Astrocyte of the spinal cord (primary cell): ENCODE results near the gene NCLN.

Source experiments
- DNase-seq: peaks from one replicate; pipeline ENCODE4 v3.0.0; 2011; ENCODE audit warnings: low read depth, low spot score
- H3K4me3 ChIP-seq: 2 replicates; pipeline ENCODE4 v1.5.1; 2011; ENCODE audit warnings: low read depth, mild to moderate bottlenecking, low read length, moderate library complexity
- in situ Hi-C: cut with HindIII; loops from 2 replicates; pipeline ENCODE4 v1.10.0; 2017; ENCODE audit warnings: low sequenced_read_pairs
- TF ChIP-seq, protein P1 (sequence below): IDR thresholded peaks from 2 replicates; pipeline ENCODE4 v1.5.1; 2012; ENCODE audit warnings: low read depth, mild to moderate bottlenecking, low read length, inconsistent platforms

The NCLN gene

DNA sequence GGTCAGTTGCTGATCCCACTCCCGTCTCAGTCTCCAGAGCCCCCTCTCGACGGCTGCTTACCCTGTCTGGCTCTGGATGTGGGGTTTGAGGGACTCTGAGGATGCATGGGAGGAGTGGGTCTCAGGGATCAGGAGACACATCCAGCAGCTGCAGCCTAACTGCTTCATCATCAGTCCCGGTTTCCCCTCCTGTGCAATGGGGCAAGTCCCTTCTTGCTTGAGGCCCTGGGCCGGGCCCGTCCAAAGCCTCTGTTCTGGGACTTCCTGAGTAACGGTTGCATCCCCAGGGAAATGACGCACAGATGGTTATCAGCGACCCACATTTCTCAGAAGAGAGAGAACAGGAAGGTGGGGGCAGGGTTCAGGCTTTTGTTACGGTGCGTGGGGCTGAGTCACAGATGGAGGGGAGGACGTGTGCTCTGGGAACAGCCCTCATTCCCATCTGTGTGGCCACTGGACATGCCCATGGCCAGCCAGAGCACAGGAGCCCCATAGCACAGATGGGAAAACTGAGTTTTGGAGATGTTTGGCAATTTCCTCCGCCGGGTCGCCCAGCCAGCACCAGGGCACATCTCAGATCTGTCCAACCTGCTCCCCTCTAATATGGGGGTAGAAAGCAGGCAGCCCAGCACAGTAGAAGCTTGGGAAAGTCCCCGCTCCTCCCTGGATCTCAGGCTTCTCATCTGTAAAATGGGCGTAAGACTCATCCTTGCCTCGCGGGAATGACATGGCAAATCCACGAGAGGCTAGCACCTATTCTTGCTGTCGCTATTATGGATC is 30.6 kb upstream of the NCLN start:
- peak; percentile 96 for DNase-seq
- peak overlapping the region; percentile 10 for H3K4me3 ChIP-seq
- TF ChIP-seq, protein P1, sequence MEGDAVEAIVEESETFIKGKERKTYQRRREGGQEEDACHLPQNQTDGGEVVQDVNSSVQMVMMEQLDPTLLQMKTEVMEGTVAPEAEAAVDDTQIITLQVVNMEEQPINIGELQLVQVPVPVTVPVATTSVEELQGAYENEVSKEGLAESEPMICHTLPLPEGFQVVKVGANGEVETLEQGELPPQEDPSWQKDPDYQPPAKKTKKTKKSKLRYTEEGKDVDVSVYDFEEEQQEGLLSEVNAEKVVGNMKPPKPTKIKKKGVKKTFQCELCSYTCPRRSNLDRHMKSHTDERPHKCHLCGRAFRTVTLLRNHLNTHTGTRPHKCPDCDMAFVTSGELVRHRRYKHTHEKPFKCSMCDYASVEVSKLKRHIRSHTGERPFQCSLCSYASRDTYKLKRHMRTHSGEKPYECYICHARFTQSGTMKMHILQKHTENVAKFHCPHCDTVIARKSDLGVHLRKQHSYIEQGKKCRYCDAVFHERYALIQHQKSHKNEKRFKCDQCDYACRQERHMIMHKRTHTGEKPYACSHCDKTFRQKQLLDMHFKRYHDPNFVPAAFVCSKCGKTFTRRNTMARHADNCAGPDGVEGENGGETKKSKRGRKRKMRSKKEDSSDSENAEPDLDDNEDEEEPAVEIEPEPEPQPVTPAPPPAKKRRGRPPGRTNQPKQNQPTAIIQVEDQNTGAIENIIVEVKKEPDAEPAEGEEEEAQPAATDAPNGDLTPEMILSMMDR = no peak
- in situ Hi-C loops = no loop called here

DNA sequence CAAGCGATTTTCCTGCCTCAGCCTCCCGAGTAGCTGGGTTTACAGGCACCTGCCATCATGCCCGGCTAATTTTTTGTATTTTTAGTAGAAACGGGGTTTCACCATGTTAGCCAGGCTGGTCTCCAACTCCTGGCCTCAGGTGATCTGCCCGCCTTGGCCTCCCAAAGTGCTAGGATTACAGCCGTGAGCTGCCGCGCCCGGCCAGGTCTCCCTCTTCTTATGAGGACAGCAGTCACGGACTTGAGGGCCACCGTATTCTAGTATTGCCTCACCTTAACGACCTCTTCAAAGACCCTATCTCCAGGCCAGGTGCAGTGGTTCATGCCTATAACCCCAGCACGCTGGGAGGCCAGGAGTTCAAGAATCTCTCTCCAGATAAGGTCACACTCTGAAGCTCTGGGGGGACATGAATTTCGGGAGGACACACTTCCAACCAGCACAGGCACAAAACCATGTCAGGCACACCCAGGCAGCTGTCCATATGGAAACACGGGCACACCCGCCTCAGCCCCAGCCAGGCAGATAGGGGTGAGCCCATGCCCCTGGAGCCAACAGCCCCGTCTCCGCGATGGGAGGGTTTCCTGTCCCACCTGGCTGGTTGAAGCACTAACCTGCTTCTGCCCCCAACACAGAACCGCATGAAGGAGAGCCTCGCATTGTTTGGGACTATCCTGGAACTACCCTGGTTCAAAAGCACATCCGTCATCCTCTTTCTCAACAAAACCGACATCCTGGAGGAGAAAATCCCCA is 28.5 kb upstream of the NCLN start:
- H3K4me3 ChIP-seq = no peak overlapping the region
- in situ Hi-C loops = no loop called here
- DNase-seq = no peak
- TF ChIP-seq, protein P1 = no peak

DNA sequence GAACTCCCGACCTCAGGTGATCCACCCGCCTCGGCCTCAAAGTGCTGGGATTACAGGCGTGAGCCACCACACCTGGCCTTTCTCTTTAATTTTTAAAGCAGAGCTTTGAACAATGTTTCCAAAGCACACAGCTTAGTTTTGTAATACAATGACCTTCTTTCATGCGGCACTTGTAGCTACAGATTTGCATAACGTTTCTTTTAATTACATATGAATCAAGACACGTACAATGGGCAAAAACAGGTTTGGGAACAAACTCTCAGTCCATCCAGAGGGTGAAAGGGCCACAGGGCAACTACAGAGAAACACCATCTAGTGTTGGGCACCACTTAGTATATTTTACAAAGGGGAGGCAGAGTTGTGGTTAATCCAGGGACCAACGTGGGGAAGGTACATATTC is 26.2 kb upstream of the NCLN start:
- H3K4me3 ChIP-seq = no peak overlapping the region
- TF ChIP-seq, protein P1 = no peak
- in situ Hi-C loops = no loop called here
- DNase-seq = no peak

DNA sequence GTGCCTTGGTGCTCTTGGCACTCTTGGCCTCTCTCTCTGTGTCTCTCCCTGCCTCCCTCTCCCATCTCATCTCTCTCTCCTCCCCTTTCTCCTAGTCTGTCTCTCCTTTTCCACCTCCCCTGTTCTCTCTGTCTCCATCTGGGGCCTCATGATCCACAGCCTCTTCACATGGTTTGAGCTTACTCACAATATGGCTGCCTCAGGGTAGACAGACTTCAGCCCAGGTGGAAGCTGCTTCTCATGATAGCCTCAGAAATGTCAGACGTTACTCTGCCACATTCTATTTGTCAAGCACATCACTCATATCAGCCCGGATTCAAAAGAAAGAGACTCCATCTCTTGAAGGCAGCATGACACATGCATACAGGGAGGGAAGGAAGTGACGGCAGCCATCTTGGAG is 25.5 kb upstream of the NCLN start:
- in situ Hi-C loops = no loop called here
- H3K4me3 ChIP-seq = no peak overlapping the region
- DNase-seq = no peak
- TF ChIP-seq, protein P1 = no peak

DNA sequence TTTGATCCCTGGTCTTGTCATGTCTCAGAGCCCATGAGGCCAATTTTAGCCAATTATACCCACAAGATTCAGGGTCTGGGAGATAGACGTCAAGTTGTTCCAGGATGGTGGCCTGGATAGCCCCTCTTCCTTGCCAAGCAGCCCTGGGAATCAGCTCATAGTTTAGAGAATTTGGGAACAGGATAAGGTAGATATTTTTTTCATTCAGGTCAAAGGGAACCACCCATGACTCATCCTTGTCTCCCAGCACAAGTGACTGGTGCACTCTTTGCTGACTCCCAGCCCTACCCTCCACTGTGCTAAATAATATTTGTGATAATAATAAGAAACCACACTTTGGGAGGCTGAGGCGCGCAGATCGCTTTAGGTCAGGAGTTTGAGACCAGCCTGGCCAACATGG is 24.3 kb upstream of the NCLN start:
- TF ChIP-seq, protein P1 = no peak
- in situ Hi-C loops = no loop called here
- H3K4me3 ChIP-seq = no peak overlapping the region
- DNase-seq = no peak

DNA sequence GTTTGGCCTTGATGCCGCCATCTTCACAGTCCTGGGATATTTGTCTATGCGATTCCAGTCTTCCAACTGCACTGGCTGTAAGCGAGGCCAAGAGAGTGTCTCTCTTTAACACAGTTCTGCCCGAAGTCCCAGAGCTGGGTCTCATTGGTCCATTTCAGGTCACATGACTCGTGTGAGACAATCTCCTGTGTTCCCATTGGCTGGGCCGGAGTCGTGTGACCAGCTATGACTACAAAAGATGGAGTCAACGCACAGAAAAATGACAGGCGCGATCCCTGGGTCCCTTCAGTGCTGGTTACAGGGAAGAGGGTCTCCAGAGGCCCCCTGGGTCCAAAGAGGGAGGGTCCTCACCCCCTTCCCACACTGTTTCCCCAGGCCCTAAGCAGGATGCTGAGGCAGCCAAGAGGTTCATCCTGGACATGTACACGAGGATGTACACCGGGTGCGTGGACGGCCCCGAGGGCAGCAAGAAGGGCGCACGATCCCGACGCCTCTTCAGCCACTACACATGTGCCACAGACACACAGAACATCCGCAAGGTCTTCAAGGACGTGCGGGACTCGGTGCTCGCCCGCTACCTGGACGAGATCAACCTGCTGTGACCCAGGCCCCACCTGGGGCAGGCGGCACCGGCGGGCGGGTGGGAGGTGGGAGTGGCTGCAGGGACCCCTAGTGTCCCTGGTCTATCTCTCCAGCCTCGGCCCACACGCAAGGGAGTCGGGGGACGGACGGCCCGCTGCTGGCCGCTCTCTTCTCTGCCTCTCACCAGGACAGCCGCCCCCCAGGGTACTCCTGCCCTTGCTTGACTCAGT is 23.1 kb upstream of the NCLN start:
- in situ Hi-C loops = no loop called here
- H3K4me3 ChIP-seq = no peak overlapping the region
- TF ChIP-seq, protein P1 = no peak
- no peak for DNase-seq
